Measurements from ENCODE around the gene CCNL1. TPM values are rescaled to one million over a fixed set of nuclear protein-coding genes. Genes with fewer than 3 reads are reported as not detected.

Gene CCNL1
- total RNA-seq, 4 donors from 2014 or later = 309 to 477 (median 414) TPM

DNA sequence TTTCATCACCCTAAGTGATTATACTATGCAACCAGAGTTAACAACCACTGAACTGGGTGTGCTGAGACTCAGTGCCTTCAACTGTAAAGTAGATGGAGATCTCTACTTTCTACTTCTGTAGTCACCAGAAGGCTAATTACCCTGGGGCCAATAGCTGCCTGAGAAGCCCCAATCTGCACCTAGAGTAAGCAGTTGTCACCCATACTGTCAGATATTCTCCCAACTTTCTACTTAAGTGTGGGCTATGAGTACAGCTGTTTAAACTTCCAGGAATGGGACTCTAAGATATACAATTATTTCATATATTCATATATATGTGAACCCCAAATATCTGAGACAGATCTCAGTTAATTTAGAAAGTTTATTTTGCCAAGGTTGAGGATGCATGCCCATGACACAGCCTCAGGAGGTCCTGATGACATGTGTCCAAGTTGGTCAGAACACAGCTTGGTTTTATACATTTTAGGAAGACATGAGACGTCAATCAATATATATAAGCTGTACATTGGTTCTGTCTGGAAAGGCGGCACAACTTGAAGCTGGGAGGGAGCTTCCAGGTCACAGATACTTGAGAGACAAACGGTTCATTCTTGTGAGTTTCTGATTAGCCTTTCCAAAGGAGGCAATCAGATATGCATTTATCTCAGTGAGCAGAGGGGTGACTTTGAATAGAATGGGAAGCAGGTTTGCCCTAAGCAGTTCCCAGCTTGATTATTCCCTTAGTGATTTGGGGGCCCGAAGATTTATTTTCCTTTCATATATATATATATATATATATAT, 41.9 kb downstream of the CCNL1 start:
- DNase-seq = no peak
- H3K27ac ChIP-seq = no peak overlapping the region
- peaks cover 0 to 27% (median 0%) of the 10 kb centered on the region in 4 donors for H3K4me1 ChIP-seq
- H3K4me3 ChIP-seq = no peak overlapping the region
- TF ChIP-seq, protein P1, sequence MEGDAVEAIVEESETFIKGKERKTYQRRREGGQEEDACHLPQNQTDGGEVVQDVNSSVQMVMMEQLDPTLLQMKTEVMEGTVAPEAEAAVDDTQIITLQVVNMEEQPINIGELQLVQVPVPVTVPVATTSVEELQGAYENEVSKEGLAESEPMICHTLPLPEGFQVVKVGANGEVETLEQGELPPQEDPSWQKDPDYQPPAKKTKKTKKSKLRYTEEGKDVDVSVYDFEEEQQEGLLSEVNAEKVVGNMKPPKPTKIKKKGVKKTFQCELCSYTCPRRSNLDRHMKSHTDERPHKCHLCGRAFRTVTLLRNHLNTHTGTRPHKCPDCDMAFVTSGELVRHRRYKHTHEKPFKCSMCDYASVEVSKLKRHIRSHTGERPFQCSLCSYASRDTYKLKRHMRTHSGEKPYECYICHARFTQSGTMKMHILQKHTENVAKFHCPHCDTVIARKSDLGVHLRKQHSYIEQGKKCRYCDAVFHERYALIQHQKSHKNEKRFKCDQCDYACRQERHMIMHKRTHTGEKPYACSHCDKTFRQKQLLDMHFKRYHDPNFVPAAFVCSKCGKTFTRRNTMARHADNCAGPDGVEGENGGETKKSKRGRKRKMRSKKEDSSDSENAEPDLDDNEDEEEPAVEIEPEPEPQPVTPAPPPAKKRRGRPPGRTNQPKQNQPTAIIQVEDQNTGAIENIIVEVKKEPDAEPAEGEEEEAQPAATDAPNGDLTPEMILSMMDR (IDR thresholded peaks at IDR 0.05) = no peak
- TF ChIP-seq POLR2A (IDR thresholded peaks at IDR 0.05) = no peak
- H3K9me3 ChIP-seq = no peaks in the 10 kb centered on the region
- no peaks in the 10 kb centered on the region for H3K36me3 ChIP-seq
- H3K27me3 ChIP-seq = no peaks in the 10 kb centered on the region

DNA sequence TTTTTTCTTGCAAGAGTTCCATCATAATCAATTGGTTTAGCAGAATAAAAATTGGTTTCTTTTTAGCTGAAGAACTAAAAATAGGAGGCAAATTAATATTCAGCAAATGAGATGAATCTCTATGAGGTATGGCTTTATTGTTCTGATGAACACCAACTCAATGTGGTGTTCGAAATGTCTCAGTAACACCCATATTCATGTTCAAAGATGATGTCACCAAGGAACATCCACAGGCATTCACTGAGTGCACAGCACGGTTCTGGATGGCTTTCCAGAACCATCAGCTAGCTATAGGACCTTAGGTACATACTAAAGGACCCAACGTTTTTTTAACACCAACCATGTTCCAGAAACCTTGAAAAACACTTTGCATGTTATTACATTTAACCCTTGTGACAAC, 42.7 kb downstream of the CCNL1 start:
- Histone ChIP-seq H3K27ac (no peak overlapping the region), H3K36me3 (no peaks in the 10 kb centered on the region), H3K4me3 (no peak overlapping the region), H3K9me3 (no peaks in the 10 kb centered on the region), H3K4me1 (peaks cover 0 to 19% (median 0%) of the 10 kb centered on the region in 4 donors), H3K27me3 (no peaks in the 10 kb centered on the region)
- TF ChIP-seq, protein P1 (IDR thresholded peaks at IDR 0.05) = no peak
- TF ChIP-seq POLR2A (IDR thresholded peaks at IDR 0.05) = no peak
- DNase-seq = no peak

DNA sequence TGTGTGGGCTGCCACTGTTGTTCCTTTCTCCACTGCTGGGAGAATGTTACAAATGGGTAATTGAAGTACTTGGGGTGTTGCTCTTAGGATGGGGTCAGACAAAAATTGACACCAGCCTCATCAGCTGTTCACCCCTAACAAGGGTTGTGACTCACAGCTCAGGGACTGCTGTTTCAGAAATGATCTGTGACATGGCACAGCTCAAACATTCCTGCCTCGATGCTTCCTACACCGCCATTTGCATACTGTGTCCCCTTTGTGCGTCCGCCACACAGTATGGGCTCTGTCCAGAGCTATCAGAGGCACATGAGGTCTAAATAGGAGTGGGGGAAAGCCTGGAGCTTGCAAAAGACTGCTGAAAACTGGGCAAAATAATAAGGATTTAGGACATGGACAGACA, 43.9 kb downstream of the CCNL1 start:
- DNase-seq = no peak
- Histone ChIP-seq H3K27ac (no peak overlapping the region), H3K4me3 (no peak overlapping the region), H3K4me1 (peaks cover 0 to 12% (median 0%) of the 10 kb centered on the region in 4 donors), H3K27me3 (no peaks in the 10 kb centered on the region), H3K9me3 (no peaks in the 10 kb centered on the region), H3K36me3 (no peaks in the 10 kb centered on the region)
- TF ChIP-seq POLR2A (IDR thresholded peaks at IDR 0.05) = no peak
- TF ChIP-seq, protein P1 (IDR thresholded peaks at IDR 0.05) = no peak

DNA sequence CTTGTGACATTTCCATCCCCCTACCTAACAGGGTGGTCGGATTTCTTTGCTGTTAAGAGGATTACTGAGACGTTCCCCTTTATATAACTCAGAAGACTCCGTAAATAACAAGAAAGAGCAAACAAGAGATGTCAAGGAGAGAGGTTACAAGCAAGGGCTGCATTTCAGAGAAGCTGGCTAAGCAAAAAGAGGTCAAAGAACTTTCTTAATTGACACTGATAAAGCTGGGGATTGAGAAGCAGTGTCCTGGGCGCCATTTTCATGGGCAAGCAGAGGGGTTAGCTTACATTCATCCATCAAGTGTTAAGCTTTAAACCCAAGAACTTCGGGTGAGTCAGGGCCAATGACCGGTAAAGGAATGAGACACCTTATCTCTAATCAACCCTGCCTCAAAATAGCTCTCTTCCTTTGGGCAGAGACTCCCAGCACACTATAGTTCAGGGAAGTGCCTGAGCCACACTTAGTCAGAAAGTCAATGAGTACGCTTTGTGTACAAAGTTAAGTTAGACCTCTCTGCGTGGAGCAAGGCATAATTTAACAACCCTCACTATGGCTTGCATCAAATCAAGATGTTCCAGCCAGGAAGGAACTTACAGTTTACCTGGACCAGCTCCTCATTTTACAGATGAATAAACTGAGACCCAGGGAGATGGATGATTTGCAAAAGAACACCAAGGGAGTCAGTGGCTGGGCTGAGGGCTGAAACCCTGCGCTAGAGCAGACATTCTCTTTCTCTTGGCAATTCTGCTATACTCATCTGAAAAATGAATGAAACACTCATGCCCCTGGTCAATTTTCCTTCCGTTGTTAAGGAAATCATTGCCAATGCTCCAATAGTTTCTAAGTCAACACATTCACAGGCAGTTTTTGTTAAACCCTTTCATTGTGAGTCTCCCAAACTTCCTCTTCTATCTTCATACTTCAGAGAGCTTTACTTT, 44.6 kb downstream of the CCNL1 start:
- no peaks in the 10 kb centered on the region for H3K9me3 ChIP-seq
- H3K27me3 ChIP-seq = no peaks in the 10 kb centered on the region
- TF ChIP-seq POLR2A (IDR thresholded peaks at IDR 0.05) = no peak
- TF ChIP-seq, protein P1 (IDR thresholded peaks at IDR 0.05) = no peak
- H3K4me3 ChIP-seq = no peak overlapping the region
- peak overlapping the region in 1 of 4 donors; percentile 34 for H3K27ac ChIP-seq
- H3K36me3 ChIP-seq = no peaks in the 10 kb centered on the region
- no peak for DNase-seq
- peaks cover 0 to 11% (median 0%) of the 10 kb centered on the region in 4 donors for H3K4me1 ChIP-seq

DNA sequence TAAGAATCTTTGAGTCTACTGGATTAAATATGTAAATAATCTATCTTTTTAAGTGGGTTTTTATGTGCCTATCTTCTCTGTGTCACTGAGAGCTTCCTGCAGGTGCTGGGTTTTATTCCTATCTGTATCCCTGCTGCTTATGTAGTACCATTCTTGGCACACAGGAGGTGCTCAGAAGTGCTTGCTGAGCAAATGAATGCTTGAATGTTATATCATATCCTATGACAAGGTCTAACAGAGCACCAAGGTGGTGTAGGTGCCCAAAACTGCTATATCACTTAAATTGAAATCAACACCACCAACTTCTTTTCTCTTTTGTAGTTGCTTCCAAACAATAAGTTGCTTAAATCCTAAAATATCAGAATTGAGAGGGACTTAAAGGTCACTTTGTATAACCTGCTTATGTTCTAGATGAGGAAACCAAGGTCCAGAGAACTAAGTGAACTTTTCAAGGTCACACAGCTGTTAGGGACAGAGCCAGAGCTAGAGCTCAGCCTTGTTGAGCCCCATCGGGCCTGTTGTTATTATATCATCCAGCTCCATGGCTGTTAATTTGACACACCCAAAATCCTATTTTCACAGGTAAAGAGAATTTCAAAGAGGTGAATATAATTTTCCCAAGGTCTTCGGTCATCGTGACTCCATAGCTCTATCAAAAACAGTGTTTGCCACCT, 46.0 kb downstream of the CCNL1 start:
- Histone ChIP-seq H3K4me1 (peaks cover 0 to 6% (median 0%) of the 10 kb centered on the region in 4 donors), H3K36me3 (no peaks in the 10 kb centered on the region), H3K27ac (no peak overlapping the region), H3K4me3 (no peak overlapping the region), H3K9me3 (no peaks in the 10 kb centered on the region), H3K27me3 (no peaks in the 10 kb centered on the region)
- DNase-seq = no peak
- TF ChIP-seq, protein P1 (IDR thresholded peaks at IDR 0.05) = peak in 2 of 6 experiments; percentile 8 to 29
- no peak for TF ChIP-seq POLR2A (IDR thresholded peaks at IDR 0.05)

Measured in Peyer's patch (tissue), 4 donors.